ENCODE results near the gene SCUBE2. TPM values are rescaled to one million over a fixed set of nuclear protein-coding genes. Genes with fewer than 3 reads are reported as not detected.

The SCUBE2 gene
- polyA plus RNA-seq, 2 of the 4 experiments (the other 2 are of a cell fraction), result 0.49 to 0.63 TPM

DNA sequence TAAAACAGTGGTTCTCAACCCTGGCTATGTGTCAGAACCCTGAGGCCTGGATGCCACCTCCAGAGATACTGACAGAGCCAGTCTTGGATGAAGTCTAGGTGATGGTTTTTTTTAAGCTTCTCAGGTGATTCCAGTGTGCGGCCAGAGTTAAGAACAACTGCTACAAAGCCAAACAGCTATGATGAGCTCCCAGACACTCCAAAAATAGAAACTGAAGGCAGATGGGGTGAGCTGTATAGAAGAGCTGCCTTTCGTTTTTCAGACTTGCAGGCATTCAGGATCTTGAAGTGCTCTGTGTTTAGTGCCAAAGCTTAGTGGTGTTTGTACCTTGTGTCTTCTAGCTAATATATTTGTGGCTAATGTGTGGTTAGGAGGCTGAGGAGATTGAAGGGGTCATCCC, 14.2 kb downstream of the SCUBE2 start:
- TF ChIP-seq RCOR1 (IDR thresholded peaks at IDR 0.05; ENCODE audit: low read depth, low read length) (no peak), JUNB (IDR thresholded peaks at IDR 0.05) (no peak), POLR2AphosphoS2 (conservative IDR thresholded peaks at IDR 0.05; ENCODE audit: low read length) (no peak), NPAS2 (CRISPR knock-in tag; IDR thresholded peaks at IDR 0.05; ENCODE audit: borderline replicate concordance) (no peak), RFX5 (IDR thresholded peaks at IDR 0.05) (no peak), HDAC2 (IDR thresholded peaks at IDR 0.05) (no peak), BCL3 (IDR thresholded peaks at IDR 0.05) (no peak), FOSL2 (IDR thresholded peaks at IDR 0.05) (no peak), FOSL2 (CRISPR knock-in tag; IDR thresholded peaks at IDR 0.05) (no peak), CBX2 (IDR thresholded peaks at IDR 0.05; ENCODE audit: borderline replicate concordance, low read depth) (no peak), CHD2 (IDR thresholded peaks at IDR 0.05; ENCODE audit: low read length, partially characterized antibody) (no peak), HOXB5 (CRISPR knock-in tag; IDR thresholded peaks at IDR 0.05) (no peak), E2F6 (IDR thresholded peaks at IDR 0.05; ENCODE audit: borderline replicate concordance, low read depth) (no peak), ZFP36 (IDR thresholded peaks at IDR 0.05; ENCODE audit: borderline replicate concordance, partially characterized antibody) (no peak), SREBF2 (IDR thresholded peaks at IDR 0.05) (no peak), RARB (CRISPR knock-in tag; IDR thresholded peaks at IDR 0.05) (no peak)
- TF ChIP-seq, protein P1, sequence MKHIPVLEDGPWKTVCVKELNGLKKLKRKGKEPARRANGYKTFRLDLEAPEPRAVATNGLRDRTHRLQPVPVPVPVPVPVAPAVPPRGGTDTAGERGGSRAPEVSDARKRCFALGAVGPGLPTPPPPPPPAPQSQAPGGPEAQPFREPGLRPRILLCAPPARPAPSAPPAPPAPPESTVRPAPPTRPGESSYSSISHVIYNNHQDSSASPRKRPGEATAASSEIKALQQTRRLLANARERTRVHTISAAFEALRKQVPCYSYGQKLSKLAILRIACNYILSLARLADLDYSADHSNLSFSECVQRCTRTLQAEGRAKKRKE (CRISPR knock-in tag; IDR thresholded peaks at IDR 0.05; ENCODE audit: low read depth), result no peak
- TF ChIP-seq, protein P2, sequence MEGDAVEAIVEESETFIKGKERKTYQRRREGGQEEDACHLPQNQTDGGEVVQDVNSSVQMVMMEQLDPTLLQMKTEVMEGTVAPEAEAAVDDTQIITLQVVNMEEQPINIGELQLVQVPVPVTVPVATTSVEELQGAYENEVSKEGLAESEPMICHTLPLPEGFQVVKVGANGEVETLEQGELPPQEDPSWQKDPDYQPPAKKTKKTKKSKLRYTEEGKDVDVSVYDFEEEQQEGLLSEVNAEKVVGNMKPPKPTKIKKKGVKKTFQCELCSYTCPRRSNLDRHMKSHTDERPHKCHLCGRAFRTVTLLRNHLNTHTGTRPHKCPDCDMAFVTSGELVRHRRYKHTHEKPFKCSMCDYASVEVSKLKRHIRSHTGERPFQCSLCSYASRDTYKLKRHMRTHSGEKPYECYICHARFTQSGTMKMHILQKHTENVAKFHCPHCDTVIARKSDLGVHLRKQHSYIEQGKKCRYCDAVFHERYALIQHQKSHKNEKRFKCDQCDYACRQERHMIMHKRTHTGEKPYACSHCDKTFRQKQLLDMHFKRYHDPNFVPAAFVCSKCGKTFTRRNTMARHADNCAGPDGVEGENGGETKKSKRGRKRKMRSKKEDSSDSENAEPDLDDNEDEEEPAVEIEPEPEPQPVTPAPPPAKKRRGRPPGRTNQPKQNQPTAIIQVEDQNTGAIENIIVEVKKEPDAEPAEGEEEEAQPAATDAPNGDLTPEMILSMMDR (IDR thresholded peaks at IDR 0.05), result no peak
- H3K27ac ChIP-seq, result no peak overlapping the region
- ATAC-seq (no peak), DNase-seq (ENCODE audit: low read depth in 1 of 2, low spot score in 1 of 2) (no peak), FAIRE-seq (no peak)
- CTCF ChIA-PET, result interaction anchor here (0.6 to 3.8 kb wide), 5 partner anchors 13 to 62 kb away, joined by 3 to 18 read pairs (median 7); no protein-coding TSS in a partner anchor
- H3K4me2 ChIP-seq, result no peak overlapping the region
- 53% methylated on average over 2 of the region's 2 CpGs for WGBS (ENCODE audit: missing lambda C conversion rate)
- no peak overlapping the region for H3K4me3 ChIP-seq
- H3K9me3 ChIP-seq, result no peaks in the 10 kb centered on the region
- POLR2A ChIA-PET, result no interaction called here
- H3K4me1 ChIP-seq, result no peaks in the 10 kb centered on the region

DNA sequence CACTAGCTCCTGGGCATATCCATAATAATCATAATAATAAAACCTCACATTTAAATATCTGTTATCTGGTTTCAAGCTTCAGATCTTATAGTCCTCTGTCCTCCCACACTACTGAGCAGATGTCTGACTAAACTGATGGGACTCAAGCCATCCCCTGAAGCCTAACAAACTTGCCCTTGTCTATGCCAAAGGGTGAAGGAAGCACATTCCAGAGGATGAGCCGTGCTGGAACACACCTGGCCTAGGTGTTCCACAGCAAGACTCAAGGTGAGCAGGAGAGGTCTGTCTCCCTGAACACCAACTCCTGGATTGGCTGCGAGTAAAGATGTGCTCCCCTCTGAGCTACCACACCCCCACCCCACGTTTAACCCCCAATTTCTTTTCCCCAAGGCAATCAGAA, 14.7 kb downstream of the SCUBE2 start:
- ChIA-PET CTCF (interaction anchor here (0.6 to 3.8 kb wide), 6 partner anchors 11 to 61 kb away, joined by 3 to 18 read pairs (median 5); no protein-coding TSS in a partner anchor), POLR2A (no interaction called here)
- no peak overlapping the region for H3K4me2 ChIP-seq
- no peaks in the 10 kb centered on the region for H3K9me3 ChIP-seq
- no peaks in the 10 kb centered on the region for H3K4me1 ChIP-seq
- WGBS (ENCODE audit: missing lambda C conversion rate), result 16% methylated on average over 3 of the region's 3 CpGs
- no peak overlapping the region for H3K27ac ChIP-seq
- TF ChIP-seq HMGXB4 (CRISPR knock-in tag; IDR thresholded peaks at IDR 0.05; ENCODE audit: borderline replicate concordance) (no peak), NR3C1 (IDR thresholded peaks at IDR 0.05) (no peak), BHLHE40 (IDR thresholded peaks at IDR 0.05; ENCODE audit: low read depth, low read length) (no peak), NPAS2 (CRISPR knock-in tag; IDR thresholded peaks at IDR 0.05; ENCODE audit: borderline replicate concordance) (no peak), TFCP2L1 (CRISPR knock-in tag; IDR thresholded peaks at IDR 0.05) (no peak)
- DNase-seq (ENCODE audit: low read depth in 1 of 2, low spot score in 1 of 2) (no peak), ATAC-seq (no peak), FAIRE-seq (no peak)
- H3K4me3 ChIP-seq, result no peak overlapping the region

Measured in A549 (cell line).